Measurements from ENCODE around the gene ASB3.

Gene ASB3

DNA sequence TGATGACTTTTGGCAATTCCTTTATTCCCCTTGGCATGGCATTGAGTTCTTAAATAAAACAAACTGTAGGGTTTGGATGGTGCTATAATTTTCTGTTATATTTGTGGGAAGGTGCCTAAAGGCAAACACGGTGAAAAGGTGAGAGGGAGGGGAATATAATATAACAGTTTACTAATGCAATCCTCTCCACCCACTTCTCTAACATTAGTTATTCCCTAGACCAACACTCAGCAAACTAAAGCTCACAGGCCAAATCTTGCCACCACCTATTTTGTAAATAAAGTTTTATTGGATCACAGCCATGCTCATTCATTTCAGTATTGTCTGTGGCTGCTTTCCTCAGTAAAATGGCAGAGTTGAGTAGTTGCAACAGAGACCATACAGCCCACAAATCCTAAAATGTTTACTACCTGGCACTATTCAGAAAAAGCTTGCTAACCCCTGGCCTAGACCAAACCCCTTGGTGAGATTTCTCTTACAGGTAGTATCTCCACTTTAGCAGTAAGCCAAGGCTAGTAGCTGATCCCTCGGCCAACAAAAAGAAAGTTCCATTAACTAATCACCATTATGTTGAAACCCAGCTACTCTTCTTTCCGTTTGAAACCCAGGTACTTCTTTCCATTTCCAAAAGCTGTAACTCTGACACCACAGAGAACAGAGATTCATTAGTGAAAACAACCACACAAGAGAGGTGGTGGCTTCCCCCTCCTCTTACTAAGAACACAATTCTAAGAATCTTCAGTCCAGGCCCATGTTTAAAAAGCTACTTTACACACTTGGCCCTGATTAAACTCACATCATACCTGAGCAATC is 155.2 kb downstream of the ASB3 start:
- no peaks in the 10 kb centered on the region for H3K27me3 ChIP-seq (ENCODE audit: insufficient read depth, low read length)
- no peak overlapping the region for H3K27ac ChIP-seq (ENCODE audit: low read depth, low read length)
- no peaks in the 10 kb centered on the region for H3K36me3 ChIP-seq (ENCODE audit: insufficient read depth, low read length)
- H3K4me1 ChIP-seq (ENCODE audit: control insufficient read depth, insufficient read depth, low read length, unreplicated experiment), result no peaks in the 10 kb centered on the region
- no peak overlapping the region for H2AFZ ChIP-seq (ENCODE audit: low read length, unreplicated experiment)
- H3K79me2 ChIP-seq (ENCODE audit: control insufficient read depth, insufficient read depth, low read length, unreplicated experiment), result no peaks in the 10 kb centered on the region
- H3K4me3 ChIP-seq (ENCODE audit: low read depth, low read length), result no peak overlapping the region

DNA sequence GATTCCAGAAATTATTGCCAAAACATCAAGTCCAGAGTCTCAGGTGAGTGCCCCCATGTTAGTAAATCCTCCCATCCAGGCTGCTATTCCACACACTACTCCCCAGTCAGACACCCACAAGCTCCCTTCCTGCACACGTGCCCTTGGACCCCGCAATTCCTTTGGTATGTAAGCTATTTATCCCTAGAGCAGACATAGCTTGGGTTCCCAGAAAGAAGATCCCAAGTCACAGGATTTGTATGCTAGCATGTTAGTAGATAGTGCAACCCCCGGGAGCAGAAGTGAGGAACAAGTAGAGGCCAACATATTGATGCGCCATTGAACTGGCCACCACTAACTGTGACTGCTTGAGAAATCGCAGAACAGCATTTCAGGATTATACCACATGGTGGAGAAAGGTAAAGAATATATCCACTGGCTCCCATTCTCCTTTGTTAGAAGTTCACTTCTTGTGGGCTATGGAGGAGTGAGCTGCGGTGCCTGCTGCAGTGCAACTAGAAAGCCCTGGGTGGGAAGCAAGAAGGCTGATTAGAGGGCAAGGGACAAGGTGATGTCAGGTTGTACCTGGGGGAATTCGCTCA is 156.6 kb downstream of the ASB3 start:
- Histone ChIP-seq H3K79me2 (ENCODE audit: control insufficient read depth, insufficient read depth, low read length, unreplicated experiment) (no peaks in the 10 kb centered on the region), H3K36me3 (ENCODE audit: insufficient read depth, low read length) (no peaks in the 10 kb centered on the region), H3K4me1 (ENCODE audit: control insufficient read depth, insufficient read depth, low read length, unreplicated experiment) (no peaks in the 10 kb centered on the region), H2AFZ (ENCODE audit: low read length, unreplicated experiment) (no peak overlapping the region), H3K4me3 (ENCODE audit: low read depth, low read length) (no peak overlapping the region), H3K27me3 (ENCODE audit: insufficient read depth, low read length) (no peaks in the 10 kb centered on the region), H3K27ac (ENCODE audit: low read depth, low read length) (no peak overlapping the region)

DNA sequence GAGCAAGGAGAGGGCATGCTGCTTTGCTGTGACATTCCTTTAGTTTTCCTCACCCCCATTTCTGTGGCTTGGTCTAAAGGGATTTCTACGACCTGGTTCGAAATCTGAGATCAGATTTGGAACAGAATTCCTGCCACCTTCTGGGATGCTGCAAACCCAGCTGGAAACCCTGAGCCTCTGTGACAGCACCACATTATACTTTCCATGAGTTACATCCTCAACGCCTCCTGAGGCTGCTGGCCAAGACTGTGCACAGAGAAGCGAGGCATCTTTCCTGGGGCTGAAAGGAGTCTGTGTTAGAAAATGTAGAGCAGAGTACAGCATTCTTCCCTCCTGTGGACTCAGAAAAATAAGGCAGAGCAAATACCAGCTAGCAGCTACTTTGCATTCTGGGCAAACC is 157.3 kb downstream of the ASB3 start:
- no peaks in the 10 kb centered on the region for H3K79me2 ChIP-seq (ENCODE audit: control insufficient read depth, insufficient read depth, low read length, unreplicated experiment)
- no peaks in the 10 kb centered on the region for H3K36me3 ChIP-seq (ENCODE audit: insufficient read depth, low read length)
- H2AFZ ChIP-seq (ENCODE audit: low read length, unreplicated experiment), result no peak overlapping the region
- no peak overlapping the region for H3K4me3 ChIP-seq (ENCODE audit: low read depth, low read length)
- no peak overlapping the region for H3K27ac ChIP-seq (ENCODE audit: low read depth, low read length)
- H3K4me1 ChIP-seq (ENCODE audit: control insufficient read depth, insufficient read depth, low read length, unreplicated experiment), result no peaks in the 10 kb centered on the region
- H3K27me3 ChIP-seq (ENCODE audit: insufficient read depth, low read length), result no peaks in the 10 kb centered on the region

DNA sequence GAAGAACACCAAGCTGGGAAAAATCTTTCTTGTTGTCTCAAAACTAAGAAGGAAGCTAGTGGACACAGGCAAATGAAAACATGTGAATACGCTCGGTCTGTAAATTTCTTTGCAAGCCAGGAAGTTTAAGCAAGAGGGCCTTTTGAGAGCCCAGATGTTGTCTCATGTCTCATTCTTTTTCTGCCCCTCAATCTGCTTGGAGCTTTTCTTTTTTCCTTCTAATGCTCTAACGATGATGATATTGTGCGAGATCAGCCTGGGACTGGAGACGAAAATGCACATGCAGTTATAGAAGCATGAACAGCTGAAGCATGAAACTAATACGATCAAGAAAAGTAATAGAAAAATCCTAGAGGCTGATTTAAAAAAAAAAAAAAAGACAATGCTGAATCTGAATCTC is 157.8 kb downstream of the ASB3 start:
- Histone ChIP-seq H3K36me3 (ENCODE audit: insufficient read depth, low read length) (no peaks in the 10 kb centered on the region), H3K4me1 (ENCODE audit: control insufficient read depth, insufficient read depth, low read length, unreplicated experiment) (no peaks in the 10 kb centered on the region), H2AFZ (ENCODE audit: low read length, unreplicated experiment) (no peak overlapping the region), H3K4me3 (ENCODE audit: low read depth, low read length) (no peak overlapping the region), H3K27ac (ENCODE audit: low read depth, low read length) (no peak overlapping the region), H3K79me2 (ENCODE audit: control insufficient read depth, insufficient read depth, low read length, unreplicated experiment) (no peaks in the 10 kb centered on the region), H3K27me3 (ENCODE audit: insufficient read depth, low read length) (no peaks in the 10 kb centered on the region)

DNA sequence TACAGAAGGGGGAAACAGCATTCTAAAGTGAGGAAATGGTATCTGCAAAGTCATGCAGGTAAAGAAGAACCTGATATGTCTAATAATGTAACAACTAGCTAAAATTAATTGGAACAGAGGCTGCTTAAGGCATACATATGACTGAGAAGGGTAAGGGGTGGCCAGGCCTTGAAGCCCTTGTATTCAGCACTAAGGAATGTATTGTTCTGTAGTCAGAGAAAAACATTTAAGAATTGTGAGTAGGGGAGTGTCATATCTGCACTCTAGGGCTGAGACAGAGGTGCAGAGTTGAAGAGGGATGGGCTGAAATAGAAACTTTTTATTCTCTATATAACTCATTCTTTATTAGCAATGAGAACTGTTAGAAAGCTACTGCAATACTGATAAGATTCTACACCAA is 164.6 kb downstream of the ASB3 start:
- H3K4me1 ChIP-seq (ENCODE audit: control insufficient read depth, insufficient read depth, low read length, unreplicated experiment), result no peaks in the 10 kb centered on the region
- no peaks in the 10 kb centered on the region for H3K36me3 ChIP-seq (ENCODE audit: insufficient read depth, low read length)
- H3K27me3 ChIP-seq (ENCODE audit: insufficient read depth, low read length), result no peaks in the 10 kb centered on the region
- no peak overlapping the region for H3K27ac ChIP-seq (ENCODE audit: low read depth, low read length)
- H3K79me2 ChIP-seq (ENCODE audit: control insufficient read depth, insufficient read depth, low read length, unreplicated experiment), result no peaks in the 10 kb centered on the region
- no peak overlapping the region for H3K4me3 ChIP-seq (ENCODE audit: low read depth, low read length)
- H2AFZ ChIP-seq (ENCODE audit: low read length, unreplicated experiment), result no peak overlapping the region

DNA sequence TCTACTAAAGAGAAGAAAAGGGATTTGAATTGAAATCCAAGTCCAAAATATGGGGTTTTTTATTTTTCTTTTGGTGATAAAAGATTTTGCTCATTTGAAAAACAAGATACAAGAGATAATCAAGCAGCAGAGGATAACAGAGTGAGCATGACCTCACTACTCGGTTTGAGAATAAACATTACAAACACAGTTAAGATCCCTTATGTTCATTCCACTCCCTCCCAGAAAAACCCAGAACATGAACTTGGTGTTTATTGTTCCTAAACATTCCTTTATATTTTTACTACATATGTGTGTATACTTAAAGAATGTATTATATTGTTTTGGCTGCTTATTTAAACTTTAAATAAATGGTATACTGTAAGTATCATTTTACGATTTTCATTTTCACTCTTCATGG is 165.8 kb downstream of the ASB3 start:
- no peaks in the 10 kb centered on the region for H3K27me3 ChIP-seq (ENCODE audit: insufficient read depth, low read length)
- H3K4me1 ChIP-seq (ENCODE audit: control insufficient read depth, insufficient read depth, low read length, unreplicated experiment), result no peaks in the 10 kb centered on the region
- no peaks in the 10 kb centered on the region for H3K36me3 ChIP-seq (ENCODE audit: insufficient read depth, low read length)
- H3K27ac ChIP-seq (ENCODE audit: low read depth, low read length), result no peak overlapping the region
- no peaks in the 10 kb centered on the region for H3K79me2 ChIP-seq (ENCODE audit: control insufficient read depth, insufficient read depth, low read length, unreplicated experiment)
- H2AFZ ChIP-seq (ENCODE audit: low read length, unreplicated experiment), result no peak overlapping the region
- H3K4me3 ChIP-seq (ENCODE audit: low read depth, low read length), result no peak overlapping the region
